Measurements from ENCODE around the gene INPP5D.
"Not testable (repeated sequence)": the region's sequence is repeated elsewhere in the genome, so short reads cannot be mapped to it uniquely, and the experiment has no call there.

The INPP5D gene

GRCh38 chr2:233059797-233060500 is at the start of gene INPP5D:
Gene INPP5D, plus strand, starts transcription at chr2:233060342. Its CDS starts 137 bp downstream, at chr2:233060479.
- DNase-seq = peak; percentile 84

DNA sequence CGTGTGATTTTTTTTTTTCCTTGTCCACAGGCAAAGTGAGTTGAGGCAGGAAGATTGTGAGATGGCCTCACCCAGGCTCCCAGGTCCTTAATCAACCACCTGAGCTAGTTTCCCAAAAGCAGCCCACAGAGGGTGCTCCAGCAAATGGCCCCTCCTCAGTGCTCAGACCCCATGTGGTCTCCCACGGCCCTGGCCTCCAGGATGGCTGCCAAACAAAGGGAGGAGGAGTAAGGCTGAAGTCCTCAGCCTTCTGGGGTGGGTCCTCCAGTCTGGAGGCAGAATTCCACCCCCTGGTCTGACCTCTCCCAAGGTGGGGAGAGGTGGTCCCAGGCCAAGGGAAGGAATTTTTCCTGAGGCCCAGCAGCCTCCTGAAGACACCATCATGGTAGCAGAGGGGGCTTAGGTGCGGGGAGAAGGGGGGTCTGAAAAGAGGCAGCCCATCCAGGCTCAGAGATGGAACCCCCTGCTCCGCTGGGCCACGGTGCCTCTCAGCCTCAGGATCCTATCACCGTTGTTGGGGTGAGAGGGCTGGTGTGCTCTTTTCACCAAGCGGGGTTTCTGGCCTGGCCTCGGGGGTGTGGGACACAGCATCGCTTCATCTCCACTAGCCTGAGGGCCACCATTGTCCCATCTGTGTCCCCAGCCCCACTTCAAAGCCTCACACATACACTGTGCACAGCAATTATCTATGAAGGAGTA is 49.4 kb upstream of the INPP5D start:
- no peak for DNase-seq

- no peak for DNase-seq
Observed at GRCh38 chr2:233011268-233011650, 48.9 kb upstream of the INPP5D start.

DNA sequence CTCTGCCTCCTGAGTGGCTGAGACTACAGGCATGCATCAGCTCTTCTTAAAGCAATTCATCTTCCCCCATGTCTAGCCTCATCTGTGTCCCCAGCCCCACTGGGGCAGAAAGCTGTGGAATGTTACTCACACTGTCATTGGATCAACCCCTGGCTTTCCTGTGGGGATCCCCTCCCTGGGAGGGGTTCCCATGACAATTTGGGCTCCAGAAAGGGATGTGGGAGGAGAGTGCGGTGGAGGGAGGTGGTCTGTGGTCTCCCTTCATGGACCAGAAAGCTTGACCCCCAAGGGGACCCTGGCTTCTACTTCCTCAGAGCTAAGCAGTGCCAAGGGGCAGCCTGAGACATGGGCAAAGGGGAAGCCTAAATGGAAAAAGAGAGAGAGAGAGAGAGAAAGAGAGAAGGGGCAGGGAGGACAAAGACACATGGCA is 48.4 kb upstream of the INPP5D start:
- DNase-seq = no peak

GRCh38 chr2:233012301-233012971 is 47.7 kb upstream of the INPP5D start:
- no peak for DNase-seq

DNA sequence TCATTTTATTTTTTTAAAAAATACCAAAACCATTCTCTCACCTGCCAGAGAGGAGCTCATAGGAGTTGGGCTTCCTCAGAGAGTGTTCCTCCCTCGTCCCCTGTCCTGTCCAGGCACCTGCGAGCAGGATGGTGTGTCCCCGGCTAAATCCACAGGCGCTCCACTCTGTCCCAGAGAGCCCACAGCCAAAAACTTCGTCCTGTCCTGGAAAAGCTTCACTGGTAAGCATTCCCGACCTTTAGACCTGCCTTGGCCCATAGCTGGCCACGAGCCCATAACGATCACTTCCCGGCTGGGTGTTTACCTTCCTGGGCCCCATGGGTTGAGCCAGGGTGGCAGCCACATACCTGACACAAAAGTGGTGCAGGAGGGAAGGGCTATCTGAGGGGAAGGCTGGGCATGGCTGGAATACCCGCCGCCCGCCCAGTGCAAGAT is 47.1 kb upstream of the INPP5D start, which contains the start of gene NGEF:
TSS of gene NGEF (minus strand) at position 230 of the 435 bp plus-strand sequence. CDS start 38,366 bp downstream, outside the sequence.
- DNase-seq = no peak

DNA sequence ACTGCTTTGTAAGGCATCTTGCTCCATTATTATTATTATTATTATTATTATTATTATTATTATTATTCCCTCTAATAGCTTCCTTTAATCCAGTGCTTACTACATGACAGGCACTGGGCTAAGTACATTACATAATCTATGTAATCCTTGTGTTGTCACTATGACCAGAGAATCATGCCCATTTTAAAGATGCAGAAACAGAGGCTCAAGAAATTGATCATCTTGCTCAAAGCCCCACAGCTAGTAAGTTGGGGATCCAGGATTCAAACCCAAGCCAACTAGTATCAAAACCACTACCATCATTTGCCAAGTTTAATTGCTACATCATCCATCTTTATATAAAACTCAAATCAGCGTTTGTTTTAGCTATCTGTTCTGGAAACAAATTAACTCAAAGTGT is 46.5 kb upstream of the INPP5D start:
- no peak for DNase-seq

- no peak for DNase-seq
Observed at GRCh38 chr2:233015019-233015645, 45.0 kb upstream of the INPP5D start.

DNA sequence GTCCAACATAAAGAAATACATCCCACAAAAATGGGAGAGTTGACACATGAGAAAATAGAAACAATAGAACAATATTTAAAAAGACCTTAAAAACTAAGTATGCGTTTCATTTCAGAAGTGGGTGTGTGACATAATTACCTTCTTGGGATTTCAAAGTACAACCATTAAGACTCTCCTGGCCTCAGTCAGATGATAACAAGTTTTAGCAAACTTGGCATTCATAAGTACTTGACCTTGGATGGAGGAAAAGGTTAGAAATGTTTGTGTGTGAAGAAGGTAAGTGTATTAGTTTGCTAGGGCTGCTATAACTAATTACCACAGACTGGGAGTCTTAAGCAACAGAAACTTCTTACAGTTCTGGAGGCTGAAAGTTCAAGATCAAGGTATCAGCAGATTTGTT is 42.2 kb upstream of the INPP5D start:
- no peak for DNase-seq

GRCh38 chr2:233019610-233020009 is 40.5 kb upstream of the INPP5D start:
- not testable (repeated sequence) for DNase-seq

GRCh38 chr2:233020454-233020853 is 39.7 kb upstream of the INPP5D start:
- DNase-seq = no peak

DNA sequence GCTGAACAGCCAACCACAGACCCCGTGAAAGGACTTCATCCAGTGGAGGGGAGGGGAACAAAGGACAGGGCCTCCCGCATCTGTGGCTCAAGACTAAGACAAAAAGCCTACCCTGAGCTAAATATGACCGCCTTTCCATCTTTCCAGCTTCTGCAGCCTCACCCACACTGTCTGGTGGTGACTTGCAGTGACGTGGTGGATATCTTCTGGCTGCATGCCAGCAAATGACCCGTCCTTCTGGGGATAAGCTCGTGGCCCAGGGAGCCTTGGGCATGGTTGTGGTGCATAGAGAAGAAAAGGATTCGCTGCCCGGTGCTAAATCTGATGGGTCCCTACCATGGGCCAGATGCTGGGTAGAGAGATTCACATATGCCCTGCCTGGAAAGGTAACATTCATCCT is 38.4 kb upstream of the INPP5D start:
- no peak for DNase-seq

GRCh38 chr2:233022561-233022960 is 37.6 kb upstream of the INPP5D start:
- no peak for DNase-seq

DNA sequence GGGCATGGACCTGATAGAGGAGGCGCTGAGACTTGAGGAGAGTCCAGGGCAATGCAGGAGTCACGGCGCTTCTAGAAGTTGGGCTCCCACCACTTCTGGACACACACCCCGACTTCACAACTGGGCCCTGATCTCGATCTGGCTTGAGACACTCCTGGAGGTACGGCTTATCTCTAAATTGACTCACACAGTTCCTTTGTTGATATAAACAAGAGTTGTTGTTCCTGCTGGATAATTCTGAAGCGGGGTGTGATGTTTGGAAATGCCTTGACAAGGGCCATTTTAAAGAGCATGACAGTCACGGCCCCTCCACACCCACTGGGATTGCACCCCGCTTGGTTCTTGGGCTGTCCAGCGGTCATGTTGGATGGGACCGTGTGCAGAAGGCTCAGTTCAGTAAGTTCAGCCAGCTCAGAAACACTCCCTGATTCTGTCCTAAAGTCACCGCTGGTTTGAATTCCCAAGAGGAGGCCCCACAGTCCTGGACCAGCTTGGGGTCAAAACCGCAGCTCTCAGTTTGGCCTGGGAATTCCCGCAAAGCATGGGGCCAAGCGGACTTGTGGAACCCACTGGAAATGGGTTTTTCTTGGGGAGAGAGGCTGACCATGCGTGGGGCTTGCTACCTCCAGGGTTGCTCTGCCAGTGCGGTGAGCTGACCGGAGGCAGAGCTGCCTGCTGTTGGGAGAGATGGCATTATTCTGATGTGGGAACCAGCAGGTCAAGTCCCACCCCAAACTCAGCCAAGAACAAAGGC is 37.0 kb upstream of the INPP5D start:
- no peak for DNase-seq

DNA sequence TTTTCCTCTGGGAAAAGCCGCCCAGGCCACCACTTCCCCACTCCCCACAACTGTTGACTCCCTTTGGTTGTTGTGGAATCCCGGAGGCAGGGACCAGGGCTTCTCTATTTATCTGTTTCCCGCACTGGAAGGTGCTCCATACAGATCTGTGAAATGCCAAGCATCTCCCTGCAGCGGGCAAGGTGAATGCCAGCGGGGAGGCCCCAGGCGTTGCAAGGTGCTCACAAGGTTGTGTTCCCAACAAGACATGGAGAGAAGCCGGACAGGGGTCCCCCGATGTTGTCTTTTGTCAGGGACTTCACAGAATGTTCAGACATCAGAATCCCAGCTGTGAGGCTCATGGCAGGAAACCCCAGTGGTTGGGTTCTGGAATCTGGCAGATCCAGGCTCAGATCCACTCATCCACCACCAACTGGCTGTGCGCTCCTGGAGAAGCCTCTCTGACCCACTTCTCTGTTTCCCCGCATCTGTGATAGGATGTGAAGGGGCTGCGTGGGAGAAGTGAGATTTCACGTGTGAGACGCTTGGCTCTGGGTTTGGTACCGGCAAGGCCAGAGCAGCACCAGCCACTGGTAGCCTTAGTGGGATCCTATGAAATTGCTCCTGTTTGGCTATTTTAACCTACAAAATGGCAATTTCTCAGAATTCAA is 36.3 kb upstream of the INPP5D start:
- no peak for DNase-seq

DNA sequence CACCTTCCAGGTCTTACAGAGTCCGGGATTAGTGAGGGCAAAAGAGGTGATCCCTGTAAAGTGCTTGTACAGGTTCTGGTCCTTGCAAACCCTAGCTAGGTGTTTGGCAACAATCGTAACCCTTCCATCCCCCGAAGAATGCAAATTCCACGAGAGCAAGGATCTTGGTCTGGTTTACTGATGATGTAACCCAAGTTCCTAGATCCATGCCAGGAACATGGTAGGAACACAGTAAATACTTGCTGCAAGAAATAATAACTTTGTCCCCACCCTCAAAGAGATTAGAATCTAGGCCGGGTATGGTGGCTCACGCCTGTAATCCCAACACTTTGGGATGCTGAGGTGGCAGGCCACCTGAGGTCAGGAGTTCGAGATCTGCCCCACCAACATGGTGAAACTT is 34.4 kb upstream of the INPP5D start:
- no peak for DNase-seq

- no peak for DNase-seq
Observed at GRCh38 chr2:233026198-233026813, 33.8 kb upstream of the INPP5D start.

DNA sequence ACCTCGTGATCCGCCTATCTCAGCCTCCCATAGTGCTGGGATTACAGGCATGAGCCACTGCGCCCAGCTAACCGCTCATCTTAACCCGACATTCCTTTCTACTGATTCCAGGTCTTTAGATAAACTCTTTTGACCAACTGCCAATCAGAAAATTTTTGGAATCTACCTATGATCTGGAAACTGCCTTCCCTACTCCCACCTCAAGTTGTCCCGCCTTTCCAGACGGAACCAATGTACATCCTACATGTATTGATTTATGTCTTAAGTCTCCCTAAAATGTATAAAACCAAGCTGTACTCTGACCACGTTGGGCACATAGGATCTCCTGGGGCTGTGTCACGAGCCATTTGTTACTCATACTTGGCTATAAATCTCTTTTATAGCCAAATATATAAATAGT is 30.8 kb upstream of the INPP5D start:
- DNase-seq = no peak

GRCh38 chr2:233031556-233032500 is 28.3 kb upstream of the INPP5D start:
- no peak for DNase-seq

Measured in CD4-positive, alpha-beta T cell treated with Interferon gamma for 1 hour (primary cell).